ENCODE results near the gene UNC119. TPM values are rescaled to one million over a fixed set of nuclear protein-coding genes. Genes with fewer than 3 reads are reported as not detected.
"Not testable (repeated sequence)": the region's sequence is repeated elsewhere in the genome, so short reads cannot be mapped to it uniquely, and the experiment has no call there.

The UNC119 gene
- total RNA-seq, 2 experiments from 2014 or later = 38.6 to 46.6 TPM

DNA sequence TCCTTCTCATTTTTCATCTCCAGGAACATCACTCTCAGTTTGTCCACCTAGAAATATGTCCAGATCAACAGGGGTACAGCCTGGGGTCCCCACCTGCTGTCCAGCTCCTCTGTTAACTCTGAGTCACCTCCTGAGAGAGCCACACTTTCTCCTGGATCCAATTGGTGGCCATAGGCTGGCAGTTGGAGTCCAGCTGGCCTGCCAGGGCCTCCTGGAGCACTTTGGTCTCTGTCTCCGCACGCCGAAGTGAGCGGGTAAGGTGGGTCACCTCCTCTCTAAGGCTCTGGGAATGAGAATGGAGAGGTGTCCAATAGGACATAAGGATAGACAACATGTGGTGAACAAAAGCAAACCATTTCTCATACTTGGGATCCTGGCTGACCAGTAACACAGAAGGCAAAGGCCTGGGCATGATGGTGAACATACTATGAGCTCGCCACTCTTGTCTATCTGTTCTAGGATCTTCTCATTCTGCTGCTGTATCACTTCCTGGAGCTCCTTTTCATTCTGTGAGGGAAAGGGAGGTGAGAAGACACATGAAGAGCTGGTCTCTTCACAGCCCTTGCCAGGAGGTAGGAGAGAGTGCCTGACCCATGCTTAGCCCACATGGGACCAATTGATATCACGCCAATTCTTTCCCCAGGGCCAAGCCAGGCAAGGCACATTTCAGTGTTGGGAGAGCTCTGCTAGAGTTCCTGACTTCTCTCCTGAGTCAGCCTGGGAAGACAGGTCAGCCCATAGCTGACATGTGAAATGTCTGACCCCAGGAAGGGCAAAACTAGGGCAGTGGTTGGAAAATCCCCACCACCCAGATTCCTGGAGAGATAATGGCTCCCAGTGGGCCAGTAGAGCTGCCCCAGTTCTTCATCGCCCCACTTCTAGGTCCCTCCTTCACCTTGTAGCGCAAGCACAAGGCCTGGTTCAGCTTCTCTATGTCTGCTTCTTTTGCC, 26.1 kb upstream of the UNC119 start:
- CTCF ChIA-PET = interaction anchor here (0.6 to 3.1 kb wide), 7 partner anchors 10 to 83 kb away, joined by 3 to 12 read pairs (median 4); partner anchors contain the start of gene SPAG5
- no peaks in the 10 kb centered on the region for H3K27me3 Mint-ChIP-seq
- no peaks in the 10 kb centered on the region for H3K9me3 Mint-ChIP-seq
- no peak overlapping the region for H3K27ac Mint-ChIP-seq
- POLR2A ChIA-PET = no interaction called here
- peaks cover 48% of the 10 kb centered on the region for H3K36me3 Mint-ChIP-seq (ENCODE audit: low read depth)
- no peak overlapping the region for H3K4me3 Mint-ChIP-seq
- DNase-seq = no peak
- H3K4me1 Mint-ChIP-seq = peaks cover 51% of the 10 kb centered on the region

- peak overlapping the region; percentile 16 for H3K27ac Mint-ChIP-seq
- ChIA-PET CTCF (interaction anchor here (0.5 to 3.1 kb wide), 6 partner anchors 9 to 139 kb away, joined by 3 to 12 read pairs (median 5); no protein-coding TSS in a partner anchor), POLR2A (interaction anchor here (1.1 kb wide), 1 partner anchor 68 kb away, joined by 3 read pairs; the partner anchor contains the start of gene BLTP2)
- peaks cover 54% of the 10 kb centered on the region for H3K36me3 Mint-ChIP-seq (ENCODE audit: low read depth)
- peaks cover 56% of the 10 kb centered on the region for H3K4me1 Mint-ChIP-seq
- DNase-seq = no peak
- H3K9me3 Mint-ChIP-seq = no peaks in the 10 kb centered on the region
- no peak overlapping the region for H3K4me3 Mint-ChIP-seq
- H3K27me3 Mint-ChIP-seq = no peaks in the 10 kb centered on the region
These were observed 25.0 kb upstream of the UNC119 start for GRCh38 chr17:28577466-28577824.

DNA sequence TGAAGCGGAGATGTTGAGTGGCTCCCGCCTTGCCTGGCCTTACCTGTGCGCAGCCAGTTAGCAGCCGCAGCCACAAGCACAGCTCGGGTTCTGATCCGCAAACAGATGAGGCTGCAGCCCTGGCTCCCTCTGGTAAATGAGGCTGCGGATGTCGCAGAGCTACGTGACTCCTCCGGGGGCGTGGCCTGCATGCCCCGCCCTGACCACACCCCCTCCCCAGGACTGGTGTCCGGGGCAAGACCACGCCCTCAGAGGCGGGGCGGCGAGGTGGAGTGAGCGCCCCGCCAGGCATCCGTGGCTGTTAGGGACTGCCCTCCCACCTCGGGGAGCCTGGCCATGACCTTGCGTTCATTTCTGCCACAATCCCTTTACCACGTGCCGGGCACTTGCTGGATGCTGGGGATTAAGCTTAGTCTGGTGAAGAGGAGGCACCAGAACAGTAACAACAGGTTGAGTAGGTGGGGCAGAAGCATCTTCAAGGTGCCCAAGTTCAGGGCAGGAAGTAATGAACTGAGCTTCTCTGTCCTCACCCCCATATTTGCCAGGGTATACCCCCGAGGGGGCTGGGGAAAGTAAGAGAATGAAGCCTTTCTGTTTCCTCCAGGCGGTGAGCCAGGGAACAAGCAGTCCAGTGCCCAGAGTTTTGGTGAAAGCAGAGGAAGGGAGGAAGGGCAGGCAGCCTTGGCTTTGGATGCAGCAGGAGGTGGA, 24.5 kb upstream of the UNC119 start, which contains the start of gene ALDOC:
Gene ALDOC, minus strand, starts transcription at position 138 of the 708 bp plus-strand sequence. CDS start 1,363 bp downstream, outside the sequence.
- peaks cover 54% of the 10 kb centered on the region for H3K36me3 Mint-ChIP-seq (ENCODE audit: low read depth)
- peak within 1 kb of the TSS; percentile 87 for H3K27ac Mint-ChIP-seq
- peaks cover 61% of the 10 kb centered on the region for H3K4me1 Mint-ChIP-seq
- peak within 1 kb of the TSS; percentile 76 for H3K4me3 Mint-ChIP-seq
- ChIA-PET POLR2A (interaction anchor here (0.6 to 1.1 kb wide), 2 partner anchors 68 to 177 kb away, joined by 3 to 4 read pairs; partner anchors contain the start of gene BLTP2), CTCF (interaction anchor here (0.5 to 3.1 kb wide), 7 partner anchors 10 to 139 kb away, joined by 3 to 12 read pairs (median 6); partner anchors contain the start of gene SDF2)
- DNase-seq = peak; percentile 98
- no peaks in the 10 kb centered on the region for H3K27me3 Mint-ChIP-seq
- no peaks in the 10 kb centered on the region for H3K9me3 Mint-ChIP-seq

GRCh38 chr17:28576016-28576415, 23.6 kb upstream of the UNC119 start:
- H3K9me3 Mint-ChIP-seq, H3K27me3 Mint-ChIP-seq, POLR2A ChIA-PET, DNase-seq: not testable (repeated sequence)
- CTCF ChIA-PET = interaction anchor here (1.1 to 1.7 kb wide), 5 partner anchors 23 to 85 kb away, joined by 3 to 7 read pairs (median 5); partner anchors contain the start of gene SDF2
- Mint-ChIP-seq H3K27ac (peak overlapping the region; percentile 87), H3K4me3 (peak overlapping the region; percentile 76), H3K4me1 (peaks cover 65% of the 10 kb centered on the region), H3K36me3 (ENCODE audit: low read depth) (peaks cover 54% of the 10 kb centered on the region)

GRCh38 chr17:28575126-28575795, 22.8 kb upstream of the UNC119 start:
- Mint-ChIP-seq H3K4me1 (peaks cover 61% of the 10 kb centered on the region), H3K36me3 (ENCODE audit: low read depth) (peaks cover 49% of the 10 kb centered on the region), H3K9me3 (no peaks in the 10 kb centered on the region), H3K27me3 (no peaks in the 10 kb centered on the region), H3K27ac (no peak overlapping the region), H3K4me3 (no peak overlapping the region)
- ChIA-PET CTCF (interaction anchor here (0.6 to 1.7 kb wide), 4 partner anchors 22 to 86 kb away, joined by 3 to 6 read pairs (median 4); partner anchors contain the start of gene SDF2), POLR2A (no interaction called here)
- DNase-seq = no peak

DNA sequence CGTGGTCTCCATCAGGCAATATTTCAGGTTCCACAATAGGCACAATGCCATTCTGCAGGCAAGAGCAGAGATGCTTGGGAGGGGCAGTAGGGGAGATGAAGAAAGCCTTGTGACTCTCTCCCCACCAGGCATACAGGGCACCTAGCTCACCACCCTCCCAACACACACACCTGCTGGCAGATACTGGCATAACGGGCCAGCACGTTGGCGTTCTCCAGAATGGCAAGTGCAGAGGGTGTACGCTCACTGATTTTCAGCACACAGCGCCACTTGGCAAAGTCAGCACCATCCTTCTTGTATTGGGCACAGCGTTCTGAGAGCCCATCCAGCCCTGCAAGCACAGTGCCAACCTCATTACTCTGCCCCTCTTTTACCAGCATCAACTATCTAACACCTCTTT, 22.1 kb upstream of the UNC119 start:
- DNase-seq = peak; percentile 24
- CTCF ChIA-PET = interaction anchor here (0.9 kb wide), 1 partner anchor 9 kb away, joined by 3 read pairs; no protein-coding TSS in a partner anchor
- peaks cover 61% of the 10 kb centered on the region for H3K4me1 Mint-ChIP-seq

DNA sequence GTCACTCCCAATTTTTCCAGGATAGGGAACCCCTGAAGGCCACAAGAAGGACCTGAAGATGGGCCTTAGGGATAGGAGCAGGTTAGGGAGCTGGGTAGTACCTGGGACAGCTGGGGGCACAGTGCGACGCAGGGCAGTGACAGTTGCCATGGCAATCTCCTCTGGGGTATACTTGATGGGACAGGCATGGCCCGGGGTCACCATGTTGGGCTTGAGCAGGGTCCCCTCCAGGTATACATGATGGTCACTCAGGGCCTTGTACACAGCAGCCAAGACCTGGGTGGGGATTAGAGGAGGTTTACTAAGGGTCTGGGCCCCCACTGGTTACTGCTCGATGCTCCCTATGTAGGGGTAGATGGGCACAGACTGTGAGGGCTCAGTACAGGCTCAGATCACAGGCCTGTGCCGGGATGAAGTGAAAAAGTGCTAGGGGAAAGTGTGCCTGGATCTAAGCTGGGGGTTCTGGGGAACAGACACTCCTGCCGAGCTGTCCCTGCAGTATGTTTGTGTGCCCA, 21.6 kb upstream of the UNC119 start:
- Mint-ChIP-seq H3K36me3 (ENCODE audit: low read depth) (peaks cover 44% of the 10 kb centered on the region), H3K27ac (peak overlapping the region; percentile 32), H3K9me3 (no peaks in the 10 kb centered on the region), H3K4me1 (peaks cover 58% of the 10 kb centered on the region), H3K4me3 (no peak overlapping the region), H3K27me3 (no peaks in the 10 kb centered on the region)
- ChIA-PET CTCF (interaction anchor here (0.9 kb wide), 1 partner anchor 8 kb away, joined by 3 read pairs; no protein-coding TSS in a partner anchor), POLR2A (no interaction called here)
- DNase-seq = no peak

More for the DNA sequence above, 22.1 kb upstream of the UNC119 start:
- POLR2A ChIA-PET = no interaction called here
- Mint-ChIP-seq H3K9me3 (no peaks in the 10 kb centered on the region), H3K36me3 (ENCODE audit: low read depth) (peaks cover 48% of the 10 kb centered on the region), H3K27me3 (no peaks in the 10 kb centered on the region), H3K27ac (peak overlapping the region; percentile 32), H3K4me3 (no peak overlapping the region)

- Mint-ChIP-seq H3K9me3 (no peaks in the 10 kb centered on the region), H3K27me3 (no peaks in the 10 kb centered on the region), H3K4me3 (no peak overlapping the region), H3K36me3 (ENCODE audit: low read depth) (peaks cover 41% of the 10 kb centered on the region), H3K4me1 (peaks cover 59% of the 10 kb centered on the region), H3K27ac (peak overlapping the region; percentile 26)
- ChIA-PET POLR2A (no interaction called here), CTCF (interaction anchor here (1.0 kb wide), 1 partner anchor 9 kb away, joined by 4 read pairs; no protein-coding TSS in a partner anchor)
- no peak for DNase-seq
These were observed 21.1 kb upstream of the UNC119 start for GRCh38 chr17:28573521-28573920.

DNA sequence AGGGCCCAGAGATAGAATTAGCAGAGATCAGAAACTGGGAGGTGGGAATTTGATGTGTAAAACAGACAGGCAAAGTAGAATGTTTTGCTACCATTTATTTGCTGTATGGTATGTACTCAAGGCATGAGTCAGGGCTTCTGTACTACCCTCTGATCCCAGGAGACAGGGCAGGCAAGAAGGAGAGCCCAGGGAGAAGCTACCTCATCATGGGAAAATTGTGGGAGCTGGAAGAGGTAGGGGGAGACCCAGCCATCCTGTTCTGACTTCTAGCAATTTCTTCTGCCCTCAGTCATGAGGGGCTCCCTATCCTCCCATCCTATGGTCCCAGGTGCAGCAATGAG, 20.6 kb upstream of the UNC119 start:
- Mint-ChIP-seq H3K27ac (peak overlapping the region; percentile 26), H3K4me1 (peaks cover 62% of the 10 kb centered on the region), H3K9me3 (no peaks in the 10 kb centered on the region), H3K27me3 (no peaks in the 10 kb centered on the region), H3K4me3 (no peak overlapping the region), H3K36me3 (ENCODE audit: low read depth) (peaks cover 41% of the 10 kb centered on the region)
- DNase-seq = no peak
- ChIA-PET CTCF (interaction anchor here (1.0 to 2.1 kb wide), 2 partner anchors 10 to 71 kb away, joined by 4 to 7 read pairs; no protein-coding TSS in a partner anchor), POLR2A (no interaction called here)

GRCh38 chr17:28572259-28573039, 20.0 kb upstream of the UNC119 start:
- Mint-ChIP-seq H3K4me1 (peaks cover 64% of the 10 kb centered on the region), H3K9me3 (no peaks in the 10 kb centered on the region), H3K27ac (peak overlapping the region; percentile 95), H3K4me3 (peak overlapping the region; percentile 95), H3K36me3 (ENCODE audit: low read depth) (peaks cover 41% of the 10 kb centered on the region), H3K27me3 (no peaks in the 10 kb centered on the region)
- POLR2A ChIA-PET = interaction anchor here (0.6 kb wide), 1 partner anchor 18 kb away, joined by 4 read pairs; no protein-coding TSS in a partner anchor
- CTCF ChIA-PET = interaction anchor here (1.0 to 3.9 kb wide), 5 partner anchors 10 to 71 kb away, joined by 3 to 27 read pairs (median 4); no protein-coding TSS in a partner anchor
- no peak for DNase-seq
